Measurements from ENCODE around the gene CA5A.

CA5A gene

DNA sequence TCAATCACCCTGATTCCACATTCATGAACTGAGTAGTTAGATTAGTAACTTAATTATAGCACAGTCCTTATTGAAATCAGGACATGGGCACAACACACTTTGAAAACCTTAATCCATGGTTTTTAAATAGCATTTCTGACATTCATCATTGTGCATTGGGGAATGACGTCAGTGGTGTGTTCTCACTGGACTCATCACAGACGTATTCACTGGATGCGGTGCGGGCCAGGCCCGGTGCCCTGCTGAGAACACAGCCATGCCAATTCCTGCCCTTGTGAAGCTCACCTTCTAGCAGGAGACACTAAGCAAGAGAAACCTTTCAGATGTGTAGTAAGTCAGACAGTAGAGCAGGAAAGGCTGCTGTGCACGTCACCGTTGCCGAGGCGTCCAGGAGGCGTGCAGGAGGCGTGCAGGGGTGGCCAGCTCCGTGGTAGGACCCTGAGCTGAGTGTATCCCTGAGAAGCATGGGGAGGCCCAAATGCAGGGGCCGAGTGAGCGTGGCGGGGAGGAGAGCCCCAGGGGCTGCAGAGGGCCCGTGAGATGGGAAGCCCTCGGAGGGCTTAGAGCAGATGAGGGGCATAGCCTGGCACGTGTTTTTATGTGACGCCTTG lies 27.8 kb upstream of the CA5A start:
- no peaks in the 10 kb centered on the region for H3K79me1 ChIP-seq (ENCODE audit: low read length)
- no peak overlapping the region for H3K27ac ChIP-seq (ENCODE audit: low read depth, low read length)
- no peak overlapping the region for H3K23ac ChIP-seq (ENCODE audit: low read length)
- H4K91ac ChIP-seq (ENCODE audit: low read depth, low read length): no peak overlapping the region
- no peaks in the 10 kb centered on the region for H3K27me3 ChIP-seq (ENCODE audit: insufficient read depth, low read length)
- H3K14ac ChIP-seq (ENCODE audit: low read length): no peak overlapping the region
- no peak overlapping the region for H2BK120ac ChIP-seq (ENCODE audit: insufficient read depth, low read length, poor library complexity)
- no peak overlapping the region for H2AK5ac ChIP-seq (ENCODE audit: low read length)
- no peak overlapping the region for H2BK5ac ChIP-seq (ENCODE audit: low read depth, low read length, poor library complexity)
- H3K4me1 ChIP-seq (ENCODE audit: control insufficient read depth in 1 of 2, insufficient read depth in 2 of 2, low read length in 2 of 2): peaks cover 0 to 2% of the 10 kb centered on the region in 2 experiments
- H2AFZ ChIP-seq (ENCODE audit: insufficient read depth, low read length, poor library complexity): no peak overlapping the region
- H3K4me3 ChIP-seq (ENCODE audit: low read depth, low read length): peak overlapping the region; percentile 30
- DNase-seq: no peak
- peaks cover 2 to 4% of the 10 kb centered on the region in 2 experiments for H3K36me3 ChIP-seq (ENCODE audit: control insufficient read depth in 1 of 2, insufficient read depth in 2 of 2, low read length in 2 of 2)
- H3K9ac ChIP-seq (ENCODE audit: low read length): no peak overlapping the region
- H3K9me3 ChIP-seq (ENCODE audit: insufficient read depth, low read depth, low read length): no peaks in the 10 kb centered on the region
- H2BK12ac ChIP-seq (ENCODE audit: low read length): no peak overlapping the region
- H3K18ac ChIP-seq (ENCODE audit: low read length): no peak overlapping the region
- peaks cover 7% of the 10 kb centered on the region for H3K79me2 ChIP-seq (ENCODE audit: control insufficient read depth, insufficient read depth, low read length, poor library complexity)
- peak overlapping the region; percentile 25 for H3K4ac ChIP-seq (ENCODE audit: low read depth, low read length)
- H3K4me2 ChIP-seq (ENCODE audit: low read length): no peak overlapping the region
- no peak overlapping the region for H4K12ac ChIP-seq (ENCODE audit: low read depth, low read length)
- no peak overlapping the region for H4K8ac ChIP-seq (ENCODE audit: low read depth, low read length)
- WGBS (ENCODE audit: extremely low coverage, insufficient coverage, insufficient read length): no CpG with 5 or more reads among the region's 19 CpGs

DNA sequence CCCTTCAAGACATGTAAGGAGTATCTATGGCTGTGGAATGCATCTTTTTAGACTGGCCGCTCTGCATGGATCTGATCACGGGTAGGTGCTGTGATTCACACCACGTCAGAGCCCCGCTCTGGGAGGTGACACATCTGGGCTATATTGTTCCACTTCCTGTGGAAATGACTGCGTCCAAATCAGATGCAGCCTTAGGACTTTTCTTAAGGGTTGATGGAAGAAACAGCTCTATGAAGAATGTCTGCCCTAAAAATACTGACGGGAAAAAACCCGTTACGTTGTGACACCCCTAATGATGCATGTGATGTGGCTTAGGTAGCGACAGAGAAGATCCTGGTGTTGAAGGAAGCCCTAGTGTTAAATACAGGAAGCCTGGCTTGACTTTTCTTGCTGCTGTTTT lies 27.1 kb upstream of the CA5A start:
- Histone ChIP-seq H3K27me3 (ENCODE audit: insufficient read depth, low read length) (no peaks in the 10 kb centered on the region), H3K79me1 (ENCODE audit: low read length) (no peaks in the 10 kb centered on the region), H3K23ac (ENCODE audit: low read length) (no peak overlapping the region), H3K4me3 (ENCODE audit: low read depth, low read length) (no peak overlapping the region), H3K4ac (ENCODE audit: low read depth, low read length) (peak overlapping the region; percentile 70), H3K9ac (ENCODE audit: low read length) (no peak overlapping the region), H4K12ac (ENCODE audit: low read depth, low read length) (no peak overlapping the region), H2BK12ac (ENCODE audit: low read length) (no peak overlapping the region), H2AFZ (ENCODE audit: insufficient read depth, low read length, poor library complexity) (no peak overlapping the region), H3K79me2 (ENCODE audit: control insufficient read depth, insufficient read depth, low read length, poor library complexity) (peaks cover 9% of the 10 kb centered on the region), H3K27ac (ENCODE audit: low read depth, low read length) (no peak overlapping the region), H3K14ac (ENCODE audit: low read length) (no peak overlapping the region), H4K91ac (ENCODE audit: low read depth, low read length) (no peak overlapping the region), H3K4me1 (ENCODE audit: control insufficient read depth in 1 of 2, insufficient read depth in 2 of 2, low read length in 2 of 2) (peaks cover 0 to under 1% of the 10 kb centered on the region in 2 experiments), H4K8ac (ENCODE audit: low read depth, low read length) (no peak overlapping the region), H3K18ac (ENCODE audit: low read length) (no peak overlapping the region), H2BK5ac (ENCODE audit: low read depth, low read length, poor library complexity) (no peak overlapping the region), H3K4me2 (ENCODE audit: low read length) (no peak overlapping the region), H2BK120ac (ENCODE audit: insufficient read depth, low read length, poor library complexity) (no peak overlapping the region), H3K9me3 (ENCODE audit: insufficient read depth, low read depth, low read length) (no peaks in the 10 kb centered on the region), H2AK5ac (ENCODE audit: low read length) (no peak overlapping the region), H3K36me3 (ENCODE audit: control insufficient read depth in 1 of 2, insufficient read depth in 2 of 2, low read length in 2 of 2) (peaks cover 7 to 8% of the 10 kb centered on the region in 2 experiments)
- DNase-seq: peak in 1 of 2 donors; percentile 36
- no CpG with 5 or more reads among the region's 9 CpGs for WGBS (ENCODE audit: extremely low coverage, insufficient coverage, insufficient read length)

- Histone ChIP-seq H3K27ac (ENCODE audit: low read depth, low read length) (no peak overlapping the region), H2BK12ac (ENCODE audit: low read length) (no peak overlapping the region), H3K4ac (ENCODE audit: low read depth, low read length) (no peak overlapping the region), H3K9me3 (ENCODE audit: insufficient read depth, low read depth, low read length) (no peaks in the 10 kb centered on the region), H2AK5ac (ENCODE audit: low read length) (no peak overlapping the region), H3K79me2 (ENCODE audit: control insufficient read depth, insufficient read depth, low read length, poor library complexity) (peaks cover 11% of the 10 kb centered on the region), H4K91ac (ENCODE audit: low read depth, low read length) (no peak overlapping the region), H3K4me1 (ENCODE audit: control insufficient read depth in 1 of 2, insufficient read depth in 2 of 2, low read length in 2 of 2) (peaks cover 2 to 6% of the 10 kb centered on the region in 2 experiments), H3K23ac (ENCODE audit: low read length) (no peak overlapping the region), H3K36me3 (ENCODE audit: control insufficient read depth in 1 of 2, insufficient read depth in 2 of 2, low read length in 2 of 2) (peaks cover 22% of the 10 kb centered on the region in 2 experiments), H2BK5ac (ENCODE audit: low read depth, low read length, poor library complexity) (no peak overlapping the region), H3K14ac (ENCODE audit: low read length) (no peak overlapping the region), H3K9ac (ENCODE audit: low read length) (no peak overlapping the region), H3K27me3 (ENCODE audit: insufficient read depth, low read length) (no peaks in the 10 kb centered on the region), H3K4me2 (ENCODE audit: low read length) (no peak overlapping the region), H2BK120ac (ENCODE audit: insufficient read depth, low read length, poor library complexity) (no peak overlapping the region), H2AFZ (ENCODE audit: insufficient read depth, low read length, poor library complexity) (no peak overlapping the region), H3K79me1 (ENCODE audit: low read length) (no peaks in the 10 kb centered on the region), H4K8ac (ENCODE audit: low read depth, low read length) (no peak overlapping the region), H3K18ac (ENCODE audit: low read length) (no peak overlapping the region), H3K4me3 (ENCODE audit: low read depth, low read length) (no peak overlapping the region), H4K12ac (ENCODE audit: low read depth, low read length) (no peak overlapping the region)
- no peak for DNase-seq
- no CpG with 5 or more reads among the region's 4 CpGs for WGBS (ENCODE audit: extremely low coverage, insufficient coverage, insufficient read length)
Observed at GRCh38 chr16:87961623-87962022, 25.3 kb upstream of the CA5A start.

DNA sequence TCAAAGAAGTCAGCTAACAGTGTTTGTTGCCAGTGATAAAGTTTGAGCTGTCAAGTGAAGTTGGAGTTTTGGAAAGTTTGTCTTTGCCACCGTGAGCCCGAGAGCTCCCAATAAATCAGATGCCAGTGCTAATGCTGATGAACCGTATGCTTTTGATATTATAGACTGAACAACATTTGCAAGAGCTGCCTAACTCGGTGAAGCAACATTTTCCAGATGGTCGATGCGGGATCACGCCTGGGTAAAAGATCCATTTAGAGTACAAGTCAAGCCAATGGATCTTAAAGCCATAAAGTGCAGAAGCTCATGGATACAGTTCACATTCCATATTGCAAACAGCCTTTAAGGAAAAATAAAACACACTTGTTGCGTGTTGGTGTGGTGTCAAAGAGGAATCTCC lies 24.5 kb upstream of the CA5A start:
- Histone ChIP-seq H2AFZ (ENCODE audit: insufficient read depth, low read length, poor library complexity) (no peak overlapping the region), H2BK120ac (ENCODE audit: insufficient read depth, low read length, poor library complexity) (no peak overlapping the region), H3K27me3 (ENCODE audit: insufficient read depth, low read length) (no peaks in the 10 kb centered on the region), H3K18ac (ENCODE audit: low read length) (no peak overlapping the region), H3K4ac (ENCODE audit: low read depth, low read length) (no peak overlapping the region), H3K4me1 (ENCODE audit: control insufficient read depth in 1 of 2, insufficient read depth in 2 of 2, low read length in 2 of 2) (peaks cover 6 to 13% of the 10 kb centered on the region in 2 experiments), H3K23ac (ENCODE audit: low read length) (no peak overlapping the region), H4K91ac (ENCODE audit: low read depth, low read length) (no peak overlapping the region), H2BK12ac (ENCODE audit: low read length) (no peak overlapping the region), H4K12ac (ENCODE audit: low read depth, low read length) (no peak overlapping the region), H3K14ac (ENCODE audit: low read length) (no peak overlapping the region), H3K79me2 (ENCODE audit: control insufficient read depth, insufficient read depth, low read length, poor library complexity) (peaks cover 13% of the 10 kb centered on the region), H3K4me2 (ENCODE audit: low read length) (no peak overlapping the region), H3K36me3 (ENCODE audit: control insufficient read depth in 1 of 2, insufficient read depth in 2 of 2, low read length in 2 of 2) (peaks cover 22 to 23% of the 10 kb centered on the region in 2 experiments), H4K8ac (ENCODE audit: low read depth, low read length) (no peak overlapping the region), H3K9ac (ENCODE audit: low read length) (no peak overlapping the region), H3K4me3 (ENCODE audit: low read depth, low read length) (no peak overlapping the region), H3K27ac (ENCODE audit: low read depth, low read length) (no peak overlapping the region), H2AK5ac (ENCODE audit: low read length) (no peak overlapping the region), H2BK5ac (ENCODE audit: low read depth, low read length, poor library complexity) (no peak overlapping the region), H3K79me1 (ENCODE audit: low read length) (no peaks in the 10 kb centered on the region), H3K9me3 (ENCODE audit: insufficient read depth, low read depth, low read length) (no peaks in the 10 kb centered on the region)
- WGBS (ENCODE audit: extremely low coverage, insufficient coverage, insufficient read length): no CpG with 5 or more reads among the region's 8 CpGs
- DNase-seq: no peak
